Adrenal gland (tissue), 12 donors: ENCODE measurements around the gene TMEM72. TPM values are rescaled to one million over a fixed set of nuclear protein-coding genes. Genes with fewer than 3 reads are reported as not detected.

Source experiments
- DNase-seq, 7 donors: peaks; one replicate each; pipeline ENCODE4 v3.0.0-alpha.2; 2019 to 2020
- H3K27ac ChIP-seq, 5 donors: fragments of 200-600 bp; sonication (generic) in 4 of 5; 1 replicate in 3 of 5; 2 replicates in 2 of 5; pipeline versions ENCODE4 v1.5.1 to v1.8.0; 2016 to 2020; ENCODE audit warnings: mild to moderate bottlenecking in 1 of 5
- H3K27me3 ChIP-seq: fragments of 200-600 bp; 2 replicates; pipeline ENCODE4 v1.8.0; 2021
- H3K36me3 ChIP-seq, 2 donors: fragments of 200-600 bp; replicated peaks in 1 of 2; 1 replicate in 1 of 2; 2 replicates in 1 of 2; pipeline versions ENCODE4 v1.5.1 to v1.8.0; 2018 to 2022
- H3K4me1 ChIP-seq, 2 donors: fragments of 200-600 bp; replicated peaks in 1 of 2; 1 replicate in 1 of 2; 2 replicates in 1 of 2; pipeline versions ENCODE4 v1.5.1 to v1.8.0; 2018 to 2021
- H3K4me3 ChIP-seq, 4 donors: fragments of 200-600 bp; sonication (generic) in 3 of 4; one replicate each; pipeline ENCODE4 v1.5.1; 2016 to 2018
- H3K9me3 ChIP-seq, 3 donors: fragments of 200-600 bp; sonication (generic) in 1 of 3; replicated peaks in 1 of 3; 1 replicate in 2 of 3; 2 replicates in 1 of 3; pipeline versions ENCODE4 v1.5.1 to v1.8.0; 2016 to 2021
- POLR2A ChIP-seq, 2 donors: fragments of 450-650 bp; IDR thresholded peaks; one replicate each; pipeline ENCODE4 v1.6.1; 2017; ENCODE audit warnings: antibody characterized with exemption in 2 of 2, mild to moderate bottlenecking in 2 of 2, moderate library complexity in 1 of 2
- WGBS, 4 donors: extraction: QIAGEN DNeasy Blood & Tissue Kit in 2 of 4; methylation state at CpG; one replicate each; pipeline versions ENCODE4 v1.1.5 to v1.1.7; 2013 to 2017; 5-methylcytosine and 5-hydroxymethylcytosine counted together
- intact Hi-C, 2 donors: fragments of 100-400 bp; cut with DNase I; formaldehyde crosslinking; loops; one replicate each; pipeline versions ENCODE4 v1.14.1 to v1.15.0; 2022 to 2023
- polyA plus RNA-seq, 3 donors: library from polyadenylated mRNA; stranded (reverse); fragments of 200-250 nt in 2 of 3; fragments of 350-450 nt in 1 of 3; fragmentation: Illumina TruSeq in 1 of 3; extraction: RNeasy Lipid Tissue Mini Kit (QIAGEN cat#74804) in 1 of 3; gene quantifications; one replicate each; pipeline ENCODE4 v1.2.3, GENCODE V29; 2013 to 2014
- total RNA-seq, 9 donors: library from RNA; depleted of rRNA in 4 of 9; stranded (reverse); fragments of >200 nt in 4 of 9; fragments of 120-200 nt in 1 of 9; fragmentation: NEBNext Ultra II Directional in 1 of 9; extraction: Animal tissue kit (Norgen Biotek cat#: 25700) in 1 of 9; gene quantifications; one replicate each; pipeline versions ENCODE4 v1.1.0 to v1.2.4, GENCODE V29; 2013 to 2023
- TF ChIP-seq, protein P1 (sequence below), 6 experiments: fragments of 450-650 bp in 4 of 6; fragments of 200-600 bp in 2 of 6; sonication (generic) in 1 of 6; IDR thresholded peaks; 1 replicate in 5 of 6; 2 replicates in 1 of 6; pipeline versions ENCODE4 v1.5.1 to v1.8.0; 2016 to 2021; ENCODE audit warnings: antibody characterized with exemption in 6 of 6, mild to moderate bottlenecking in 2 of 6, moderate library complexity in 1 of 6
- donor health status: healthy with polysubstance abuse.
- donor health status: Bipolar disorder and iron deficiency.
- donor health status: DM: yes; HTN: yes; CAD: no.
- donor health status: DM: no; HTN: no; CAD: no.
- donor health status: DM: no; HTN: no; CAD: no.
- donor health status: DM: yes; HTN: yes; CAD: no.

Gene TMEM72
- total and polyA plus RNA-seq, 12 donors = 0.17 TPM; not detected in 11

DNA sequence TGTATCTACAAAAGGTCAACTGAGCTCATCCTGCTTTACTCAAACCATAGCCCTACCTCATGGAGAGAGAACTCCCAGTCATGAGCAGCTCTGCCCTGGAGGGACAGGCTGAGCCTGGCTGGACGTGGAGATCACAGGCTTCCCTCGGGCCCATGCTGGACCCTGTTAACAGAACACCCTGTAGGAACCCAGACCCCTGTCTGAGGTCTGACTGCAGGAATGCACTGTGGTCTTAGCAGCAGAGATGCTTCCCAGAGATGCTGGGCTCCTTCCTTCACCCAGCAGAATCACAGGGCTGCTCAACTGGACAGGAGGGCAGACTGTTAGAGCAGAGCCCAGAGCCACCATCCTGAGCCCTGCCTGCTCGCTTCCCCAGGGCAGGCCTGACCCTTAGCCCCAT lies 814 bp downstream of the TMEM72 start:
- intact Hi-C loops = no loop called here

GRCh38 chr10:44913350-44914081 lies 2.4 kb downstream of the TMEM72 start:
- H3K4me1 ChIP-seq = no peaks in the 10 kb centered on the region
- 70 to 77% (median 73%) methylated on average over 12 of the region's 12 CpGs for WGBS, 4 donors
- intact Hi-C loops = no loop called here

More for the DNA sequence above, 814 bp downstream of the TMEM72 start:
- no peaks in the 10 kb centered on the region for H3K27me3 ChIP-seq
- no peak overlapping the region for H3K27ac ChIP-seq
- H3K4me3 ChIP-seq = no peak overlapping the region
- no peaks in the 10 kb centered on the region for H3K4me1 ChIP-seq
- TF ChIP-seq, protein P1, sequence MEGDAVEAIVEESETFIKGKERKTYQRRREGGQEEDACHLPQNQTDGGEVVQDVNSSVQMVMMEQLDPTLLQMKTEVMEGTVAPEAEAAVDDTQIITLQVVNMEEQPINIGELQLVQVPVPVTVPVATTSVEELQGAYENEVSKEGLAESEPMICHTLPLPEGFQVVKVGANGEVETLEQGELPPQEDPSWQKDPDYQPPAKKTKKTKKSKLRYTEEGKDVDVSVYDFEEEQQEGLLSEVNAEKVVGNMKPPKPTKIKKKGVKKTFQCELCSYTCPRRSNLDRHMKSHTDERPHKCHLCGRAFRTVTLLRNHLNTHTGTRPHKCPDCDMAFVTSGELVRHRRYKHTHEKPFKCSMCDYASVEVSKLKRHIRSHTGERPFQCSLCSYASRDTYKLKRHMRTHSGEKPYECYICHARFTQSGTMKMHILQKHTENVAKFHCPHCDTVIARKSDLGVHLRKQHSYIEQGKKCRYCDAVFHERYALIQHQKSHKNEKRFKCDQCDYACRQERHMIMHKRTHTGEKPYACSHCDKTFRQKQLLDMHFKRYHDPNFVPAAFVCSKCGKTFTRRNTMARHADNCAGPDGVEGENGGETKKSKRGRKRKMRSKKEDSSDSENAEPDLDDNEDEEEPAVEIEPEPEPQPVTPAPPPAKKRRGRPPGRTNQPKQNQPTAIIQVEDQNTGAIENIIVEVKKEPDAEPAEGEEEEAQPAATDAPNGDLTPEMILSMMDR (IDR thresholded peaks at IDR 0.05) = no peak
- no peak for TF ChIP-seq POLR2A (IDR thresholded peaks at IDR 0.05)
- 87 to 97% (median 89%) methylated on average over 3 of the region's 3 CpGs for WGBS, 4 donors
- H3K36me3 ChIP-seq = no peaks in the 10 kb centered on the region
- H3K9me3 ChIP-seq = no peaks in the 10 kb centered on the region
- no peak for DNase-seq

DNA sequence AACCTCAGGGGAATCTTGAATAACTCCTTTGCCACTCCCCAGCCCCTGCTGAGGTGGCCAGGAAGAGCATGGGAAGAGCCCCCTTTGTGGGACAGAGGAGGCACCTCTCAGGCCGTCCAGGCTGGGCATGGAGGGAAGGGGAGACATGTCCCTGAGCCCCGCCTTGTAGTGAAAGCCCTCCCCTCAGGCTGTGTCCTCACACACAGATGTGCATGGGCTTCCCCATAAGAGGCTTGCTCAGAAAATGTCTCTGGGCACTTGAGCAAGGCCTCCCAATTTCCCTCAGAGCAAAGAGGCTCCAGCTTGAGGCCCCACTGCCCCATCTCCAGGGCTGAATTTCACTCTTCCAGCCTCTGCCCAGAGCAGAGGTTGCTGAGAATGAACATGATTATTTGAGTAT lies 3.8 kb downstream of the TMEM72 start:
- 78 to 100% (median 82%) methylated on average over 2 of the region's 2 CpGs for WGBS, 4 donors
- DNase-seq = no peak

More at GRCh38 chr10:44913350-44914081, 2.4 kb downstream of the TMEM72 start:
- Histone ChIP-seq H3K9me3 (no peaks in the 10 kb centered on the region), H3K27ac (no peak overlapping the region), H3K27me3 (no peaks in the 10 kb centered on the region), H3K4me3 (no peak overlapping the region), H3K36me3 (no peaks in the 10 kb centered on the region)
- no peak for DNase-seq
- no peak for TF ChIP-seq POLR2A (IDR thresholded peaks at IDR 0.05)
- TF ChIP-seq, protein P1 (IDR thresholded peaks at IDR 0.05) = no peak

DNA sequence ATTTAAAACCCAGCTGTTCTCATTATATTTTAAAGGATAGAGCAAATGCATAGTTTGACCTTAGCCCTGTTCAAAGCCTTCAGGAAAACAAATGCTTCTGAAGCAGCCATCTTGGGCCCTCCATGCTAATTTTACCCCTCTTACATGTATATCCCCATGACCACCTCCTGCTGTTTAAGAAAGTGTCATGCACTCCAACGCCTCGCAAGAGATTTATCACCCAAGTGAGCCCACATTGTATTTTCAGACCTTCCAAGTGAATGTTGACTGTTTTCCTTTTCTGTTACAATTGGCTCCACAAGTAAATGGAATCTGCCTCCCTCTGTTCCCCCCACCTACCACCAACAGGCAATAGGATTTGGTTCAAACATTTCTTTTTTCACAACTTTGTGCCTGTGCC lies 5.3 kb downstream of the TMEM72 start:
- WGBS, 4 donors = 71 to 77% (median 75%) methylated on average over 2 of the region's 2 CpGs
- TF ChIP-seq, protein P1 (IDR thresholded peaks at IDR 0.05) = no peak
- TF ChIP-seq POLR2A (IDR thresholded peaks at IDR 0.05) = no peak
- Histone ChIP-seq H3K36me3 (no peaks in the 10 kb centered on the region), H3K27me3 (no peaks in the 10 kb centered on the region), H3K4me1 (no peaks in the 10 kb centered on the region), H3K27ac (no peak overlapping the region), H3K9me3 (no peaks in the 10 kb centered on the region), H3K4me3 (no peak overlapping the region)
- intact Hi-C loops = no loop called here
- DNase-seq = no peak

More for the DNA sequence above, 3.8 kb downstream of the TMEM72 start:
- intact Hi-C loops = no loop called here
- Histone ChIP-seq H3K27ac (no peak overlapping the region), H3K36me3 (no peaks in the 10 kb centered on the region), H3K4me1 (no peaks in the 10 kb centered on the region), H3K4me3 (no peak overlapping the region), H3K9me3 (no peaks in the 10 kb centered on the region), H3K27me3 (no peaks in the 10 kb centered on the region)
- TF ChIP-seq, protein P1 (IDR thresholded peaks at IDR 0.05) = no peak
- TF ChIP-seq POLR2A (IDR thresholded peaks at IDR 0.05) = no peak
